ENCODE results near the gene ATF4. TPM values are rescaled to one million over a fixed set of nuclear protein-coding genes. Genes with fewer than 3 reads are reported as not detected.

The ATF4 gene
- total RNA-seq, 4 donors from 2014 or later: 222 to 550 (median 280) TPM

GRCh38 chr22:39528080-39528661 lies 7.8 kb downstream of the ATF4 start:
- peak overlapping the region in 3 of 4 donors; percentile 26 to 47 (median 29) for H3K4me3 ChIP-seq
- peak overlapping the region; percentile 59 to 91 (median 82) for H3K27ac ChIP-seq
- peaks cover 0 to 28% (median 0%) of the 10 kb centered on the region in 3 donors for H3K36me3 ChIP-seq

DNA sequence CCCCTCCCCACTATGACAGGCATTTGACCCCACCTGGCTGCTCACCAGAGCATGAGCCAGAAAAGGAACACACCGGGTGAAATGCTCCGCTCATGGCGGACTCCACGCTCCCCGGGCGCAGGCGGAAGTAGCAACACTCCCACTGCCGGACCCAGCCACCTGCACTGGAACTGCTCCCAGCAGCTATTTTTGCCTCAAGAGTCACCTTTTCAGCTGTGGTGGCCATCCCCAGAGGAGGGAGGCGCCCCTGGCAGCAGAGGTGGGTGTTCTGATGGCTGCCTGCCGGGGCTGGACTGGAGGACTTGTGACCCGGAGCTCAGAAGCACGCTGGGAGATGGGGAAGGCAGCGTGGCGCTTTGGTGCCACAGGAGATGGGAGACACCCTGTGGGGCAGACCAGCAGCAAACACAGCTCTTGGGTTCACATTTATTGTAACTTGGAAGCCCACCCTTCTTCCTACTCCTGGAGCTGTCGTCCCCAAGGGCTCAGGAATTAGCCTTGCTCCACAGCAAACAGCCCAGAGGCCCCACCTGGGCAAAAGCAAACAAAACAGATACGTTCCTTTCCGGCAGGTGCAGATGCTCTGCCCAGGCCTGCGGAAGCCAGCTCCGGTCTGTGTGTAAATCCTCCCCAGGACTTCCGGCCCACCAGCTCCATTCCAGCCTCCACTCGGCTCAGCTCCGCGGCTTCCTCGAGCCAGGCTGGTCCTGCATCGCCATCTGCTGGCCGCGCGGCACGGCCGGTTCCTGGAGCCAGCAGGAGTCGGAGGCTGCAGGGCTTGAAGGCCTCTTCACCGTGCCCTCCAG lies 8.5 kb downstream of the ATF4 start:
- H3K27me3 ChIP-seq: no peaks in the 10 kb centered on the region
- TF ChIP-seq POLR2A (IDR thresholded peaks at IDR 0.05) (peak in 1 of 2 donors; percentile 84), CTCF (IDR thresholded peaks at IDR 0.05) (peak; percentile 95 to 99 (median 99))
- H3K36me3 ChIP-seq: peaks cover 0 to 25% (median 0%) of the 10 kb centered on the region in 3 donors
- DNase-seq: peak; percentile 93 to 97 (median 95)
- H3K4me1 ChIP-seq: peaks cover 23 to 65% (median 38%) of the 10 kb centered on the region in 4 donors
- H3K27ac ChIP-seq: peak overlapping the region; percentile 59 to 91 (median 82)
- H3K9me3 ChIP-seq: no peaks in the 10 kb centered on the region
- peak overlapping the region; percentile 6 to 47 (median 28) for H3K4me3 ChIP-seq

More at GRCh38 chr22:39528080-39528661, 7.8 kb downstream of the ATF4 start:
- H3K4me1 ChIP-seq: peaks cover 23 to 68% (median 42%) of the 10 kb centered on the region in 4 donors
- no peaks in the 10 kb centered on the region for H3K27me3 ChIP-seq
- TF ChIP-seq POLR2A (IDR thresholded peaks at IDR 0.05): no peak
- no peak for TF ChIP-seq CTCF (IDR thresholded peaks at IDR 0.05)
- peak in 1 of 3 donors; percentile 61 for DNase-seq
- no peaks in the 10 kb centered on the region for H3K9me3 ChIP-seq

GRCh38 chr22:39529487-39529851 lies 9.1 kb downstream of the ATF4 start:
- H3K4me1 ChIP-seq: peaks cover 23 to 67% (median 39%) of the 10 kb centered on the region in 4 donors
- no peak for DNase-seq
- TF ChIP-seq POLR2A (IDR thresholded peaks at IDR 0.05): no peak
- TF ChIP-seq CTCF (IDR thresholded peaks at IDR 0.05): peak in 1 of 6 experiments; percentile 2
- H3K36me3 ChIP-seq: peaks cover 0 to 20% (median 0%) of the 10 kb centered on the region in 3 donors
- H3K27ac ChIP-seq: peak overlapping the region in 2 of 4 donors; percentile 20 to 88
- no peaks in the 10 kb centered on the region for H3K27me3 ChIP-seq
- H3K4me3 ChIP-seq: peak overlapping the region in 2 of 4 donors; percentile 26 to 29
- H3K9me3 ChIP-seq: no peaks in the 10 kb centered on the region

DNA sequence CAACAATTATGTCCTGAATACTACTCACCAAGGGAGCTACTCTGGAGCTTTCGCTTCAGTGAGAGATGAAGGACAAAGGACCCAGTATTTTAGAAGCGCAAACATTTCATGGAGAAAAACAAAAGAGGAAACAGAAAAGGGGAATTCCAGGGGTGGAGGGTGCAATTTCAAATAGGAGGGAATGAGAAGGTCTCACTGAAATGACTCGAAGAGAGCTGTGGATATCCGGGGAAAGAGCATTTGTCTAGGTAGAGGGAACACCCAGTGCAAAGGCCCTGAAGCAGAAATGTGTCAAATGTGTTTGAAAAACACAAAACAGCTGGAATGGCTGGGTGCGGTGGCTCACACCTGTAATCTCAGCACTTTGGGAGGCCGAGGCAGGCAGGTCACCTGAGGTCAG lies 9.8 kb downstream of the ATF4 start:
- Histone ChIP-seq H3K4me1 (peaks cover 23 to 73% (median 44%) of the 10 kb centered on the region in 4 donors), H3K4me3 (no peak overlapping the region)

More for the DNA sequence above, 9.8 kb downstream of the ATF4 start:
- Histone ChIP-seq H3K36me3 (peaks cover 0 to 16% (median 0%) of the 10 kb centered on the region in 3 donors), H3K27ac (peak overlapping the region in 1 of 4 donors; percentile 88), H3K27me3 (no peaks in the 10 kb centered on the region), H3K9me3 (no peaks in the 10 kb centered on the region)
- no peak for TF ChIP-seq POLR2A (IDR thresholded peaks at IDR 0.05)
- TF ChIP-seq CTCF (IDR thresholded peaks at IDR 0.05): no peak
- no peak for DNase-seq
